RWPE2 (cell line): Measurements from ENCODE around the gene SHROOM1.

Source experiments
- ATAC-seq: fragments of 200-7000 bp; cut with Tn5 transposase; 3 replicates; pipeline ENCODE4 v1.9.1; 2021; ENCODE audit warnings: low read depth
- DNase-seq: peaks from one replicate; pipeline ENCODE4 v3.0.0-alpha.2; 2020; ENCODE audit warnings: low spot score
- H3K27ac ChIP-seq: fragments of 450-650 bp; 2 replicates; pipeline ENCODE4 v1.5.1; 2017; ENCODE audit warnings: mild to moderate bottlenecking; ENCODE audit not compliant: poor library complexity, severe bottlenecking
- H3K27me3 ChIP-seq: fragments of 250-450 bp; sonication (Bioruptor Pico); 2 replicates; pipeline ENCODE4 v1.5.1; 2021; ENCODE audit warnings: mild to moderate bottlenecking, moderate library complexity; ENCODE audit not compliant: insufficient read depth, poor library complexity, severe bottlenecking
- H3K36me3 ChIP-seq: fragments of 250-450 bp; sonication (Bioruptor Pico); 2 replicates; pipeline ENCODE4 v1.5.1; 2020; ENCODE audit warnings: low read depth, mild to moderate bottlenecking, moderate library complexity
- H3K4me1 ChIP-seq: fragments of 250-450 bp; sonication (Bioruptor Pico); 2 replicates; pipeline ENCODE4 v1.5.1; 2021; ENCODE audit warnings: mild to moderate bottlenecking, moderate library complexity; ENCODE audit not compliant: insufficient read depth, poor library complexity, severe bottlenecking
- H3K4me3 ChIP-seq: fragments of 250-450 bp; sonication (Bioruptor Pico); 2 replicates; pipeline ENCODE4 v1.5.1; 2021; ENCODE audit warnings: mild to moderate bottlenecking, moderate library complexity; ENCODE audit not compliant: severe bottlenecking
- H3K9me3 ChIP-seq: fragments of 250-450 bp; sonication (Bioruptor Pico); 2 replicates; pipeline ENCODE4 v1.5.1; 2021; ENCODE audit warnings: mild to moderate bottlenecking, moderate library complexity; ENCODE audit not compliant: severe bottlenecking
- CTCF ChIP-seq: fragments of 450-650 bp; IDR thresholded peaks from one replicate; pipeline ENCODE4 v1.5.1; 2017; ENCODE audit warnings: mild to moderate bottlenecking, moderate library complexity; ENCODE audit not compliant: poor library complexity, severe bottlenecking

SHROOM1 gene

GRCh38 chr5:132868754-132869153 lies 38.3 kb upstream of the SHROOM1 start:
- Histone ChIP-seq H3K4me3 (no peak overlapping the region), H3K27me3 (no peaks in the 10 kb centered on the region), H3K27ac (no peak overlapping the region), H3K36me3 (peaks cover 41% of the 10 kb centered on the region), H3K9me3 (no peaks in the 10 kb centered on the region), H3K4me1 (peaks cover 3% of the 10 kb centered on the region)
- DNase-seq (no peak), ATAC-seq (no peak)
- TF ChIP-seq CTCF, result no peak

DNA sequence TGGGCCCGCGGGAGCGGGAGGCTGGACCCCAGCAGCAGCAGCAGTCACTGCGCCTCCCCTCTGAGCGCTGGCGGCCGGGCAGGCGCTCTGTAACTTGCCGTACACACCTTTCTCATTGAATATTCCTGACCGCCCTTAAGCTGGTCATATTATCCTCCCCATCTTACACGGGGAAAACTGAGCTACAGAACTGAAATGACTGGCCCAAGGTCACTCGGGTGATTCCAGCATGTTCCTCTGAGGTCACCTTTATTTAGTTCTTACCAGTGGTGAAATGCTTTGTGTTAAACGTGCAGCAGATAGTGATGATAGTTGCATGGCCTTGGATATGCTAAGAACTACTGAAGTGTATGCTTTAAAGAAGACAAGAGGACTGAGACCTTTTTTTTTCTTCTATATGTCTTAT lies 36.6 kb upstream of the SHROOM1 start:
- Histone ChIP-seq H3K27me3 (no peaks in the 10 kb centered on the region), H3K36me3 (peaks cover 41% of the 10 kb centered on the region), H3K4me3 (peak overlapping the region; percentile 70), H3K27ac (peak overlapping the region; percentile 19), H3K9me3 (no peaks in the 10 kb centered on the region), H3K4me1 (peaks cover 3% of the 10 kb centered on the region)
- no peak for TF ChIP-seq CTCF
- no peak for DNase-seq
- ATAC-seq, result no peak

- peak within 1 kb of the TSS; percentile 19 for H3K27ac ChIP-seq
- H3K9me3 ChIP-seq, result no peaks in the 10 kb centered on the region
- H3K4me1 ChIP-seq, result peaks cover 3% of the 10 kb centered on the region
- H3K4me3 ChIP-seq, result peak within 1 kb of the TSS; percentile 70
- ATAC-seq, result peak; percentile 97
- no peaks in the 10 kb centered on the region for H3K27me3 ChIP-seq
- TF ChIP-seq CTCF, result peak; percentile 65
- peak; percentile 99 for DNase-seq
- peaks cover 41% of the 10 kb centered on the region for H3K36me3 ChIP-seq
These were observed 36.0 kb upstream of the SHROOM1 start, which contains the start of the genes GDF9 and UQCRQ for GRCh38 chr5:132866342-132867045. TSS of gene GDF9 (minus strand) at chr5:132866469. CDS start at chr5:132864533, 1,936 bp downstream. TSS of gene UQCRQ (plus strand) at chr5:132866642. CDS start at chr5:132866882, 240 bp downstream.

DNA sequence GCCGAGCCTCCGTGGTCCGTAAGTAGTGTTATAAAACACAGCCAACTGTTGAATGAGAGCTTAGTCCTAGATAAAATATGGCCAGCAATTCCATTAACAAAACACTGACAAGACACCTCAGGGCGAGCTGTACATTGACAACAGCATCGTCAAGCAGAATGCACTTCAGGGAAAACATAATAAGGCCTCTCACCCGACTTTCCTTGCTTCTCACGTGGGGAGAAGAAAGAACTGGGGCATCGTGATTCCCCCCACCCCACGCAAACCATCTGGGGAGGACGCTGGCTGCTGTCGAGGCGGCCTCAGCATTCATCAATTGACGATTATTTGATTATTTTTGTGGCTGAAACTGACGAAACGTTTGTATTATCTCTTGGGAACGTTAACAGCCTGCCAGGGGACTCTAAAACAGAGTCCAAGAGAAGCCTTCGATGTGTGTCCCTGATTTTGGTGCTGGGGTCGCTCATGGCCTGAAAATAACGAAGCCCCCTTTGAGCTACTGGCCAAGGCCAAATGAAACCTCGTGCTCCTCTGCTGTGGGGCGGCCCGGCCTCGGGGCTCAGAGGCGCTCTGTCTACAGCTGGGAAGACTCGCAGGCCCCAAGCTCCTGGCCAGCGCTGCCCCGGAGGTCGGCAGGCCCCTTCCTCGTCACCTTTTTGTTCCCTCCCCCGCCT lies 35.4 kb upstream of the SHROOM1 start:
- no peak; the same call in 2 of the 3 replicates for ATAC-seq
- Histone ChIP-seq H3K9me3 (no peaks in the 10 kb centered on the region), H3K4me3 (peak overlapping the region; percentile 70), H3K27me3 (no peaks in the 10 kb centered on the region), H3K27ac (peak overlapping the region; percentile 19), H3K36me3 (peaks cover 35% of the 10 kb centered on the region), H3K4me1 (peaks cover 3% of the 10 kb centered on the region)
- no peak for DNase-seq
- no peak for TF ChIP-seq CTCF
